KMS-11 (cell line): ENCODE measurements around the gene MYO18B.

ENCODE experiments used
- H2AFZ ChIP-seq: fragments of 200-600 bp; sonication (generic); 2 replicates; pipeline ENCODE4 v1.6.1; 2016; ENCODE audit warnings: antibody characterized with exemption, mixed run types, low read depth
- H3K27ac ChIP-seq: fragments of 200-600 bp; sonication (generic); 2 replicates; pipeline ENCODE4 v1.6.1; 2016; ENCODE audit warnings: mild to moderate bottlenecking, mixed run types
- H3K27me3 ChIP-seq: fragments of 200-600 bp; sonication (generic); 2 replicates; pipeline ENCODE4 v1.6.1; 2017; ENCODE audit warnings: mild to moderate bottlenecking, low read depth, mixed run types, moderate library complexity; ENCODE audit not compliant: insufficient read depth
- H3K36me3 ChIP-seq: fragments of 200-600 bp; sonication (generic); 2 replicates; pipeline ENCODE4 v1.6.1; 2017; ENCODE audit warnings: mild to moderate bottlenecking, mixed run types; ENCODE audit not compliant: insufficient read depth
- H3K4me1 ChIP-seq: fragments of 200-600 bp; sonication (generic); 2 replicates; pipeline ENCODE4 v1.6.1; 2016; ENCODE audit warnings: mild to moderate bottlenecking, low read depth, mixed run types; ENCODE audit not compliant: poor library complexity, severe bottlenecking
- H3K4me2 ChIP-seq: fragments of 200-600 bp; sonication (generic); 2 replicates; pipeline ENCODE4 v1.7.0; 2016; ENCODE audit warnings: mild to moderate bottlenecking, mixed run types
- H3K4me3 ChIP-seq: fragments of 200-600 bp; sonication (generic); IDR thresholded peaks from 2 replicates; pipeline ENCODE4 v1.6.1; 2017; ENCODE audit warnings: low read depth, low read length, mixed read lengths; ENCODE audit not compliant: insufficient read depth
- H3K79me2 ChIP-seq: fragments of 200-600 bp; sonication (generic); 2 replicates; pipeline ENCODE4 v1.6.1; 2016; ENCODE audit warnings: low read depth, mixed run types; ENCODE audit not compliant: insufficient read depth
- H3K9ac ChIP-seq: fragments of 200-600 bp; sonication (generic); 2 replicates; pipeline ENCODE4 v1.6.1; 2016; ENCODE audit warnings: mild to moderate bottlenecking, mixed run types
- H4K20me1 ChIP-seq: fragments of 200-600 bp; sonication (generic); 2 replicates; pipeline ENCODE4 v1.6.1; 2016; ENCODE audit warnings: mild to moderate bottlenecking, mixed run types; ENCODE audit not compliant: insufficient read depth
- TF ChIP-seq, protein P1 (sequence below): fragments of 200-600 bp; sonication (generic); conservative IDR thresholded peaks from 2 replicates; pipeline ENCODE4 v1.6.1; 2017; ENCODE audit warnings: low read depth, mild to moderate bottlenecking, antibody characterized with exemption, low read length, moderate library complexity, mixed read lengths

Gene MYO18B

GRCh38 chr22:25876871-25877270 lies 134.9 kb downstream of the MYO18B start:
- no peak overlapping the region for H2AFZ ChIP-seq
- H3K4me2 ChIP-seq, result no peak overlapping the region
- H3K9ac ChIP-seq, result no peak overlapping the region
- H3K4me3 ChIP-seq, result no peak overlapping the region
- no peaks in the 10 kb centered on the region for H4K20me1 ChIP-seq
- no peaks in the 10 kb centered on the region for H3K27me3 ChIP-seq
- no peaks in the 10 kb centered on the region for H3K4me1 ChIP-seq
- H3K27ac ChIP-seq, result no peak overlapping the region
- no peaks in the 10 kb centered on the region for H3K79me2 ChIP-seq
- H3K36me3 ChIP-seq, result no peaks in the 10 kb centered on the region
- TF ChIP-seq, protein P1, sequence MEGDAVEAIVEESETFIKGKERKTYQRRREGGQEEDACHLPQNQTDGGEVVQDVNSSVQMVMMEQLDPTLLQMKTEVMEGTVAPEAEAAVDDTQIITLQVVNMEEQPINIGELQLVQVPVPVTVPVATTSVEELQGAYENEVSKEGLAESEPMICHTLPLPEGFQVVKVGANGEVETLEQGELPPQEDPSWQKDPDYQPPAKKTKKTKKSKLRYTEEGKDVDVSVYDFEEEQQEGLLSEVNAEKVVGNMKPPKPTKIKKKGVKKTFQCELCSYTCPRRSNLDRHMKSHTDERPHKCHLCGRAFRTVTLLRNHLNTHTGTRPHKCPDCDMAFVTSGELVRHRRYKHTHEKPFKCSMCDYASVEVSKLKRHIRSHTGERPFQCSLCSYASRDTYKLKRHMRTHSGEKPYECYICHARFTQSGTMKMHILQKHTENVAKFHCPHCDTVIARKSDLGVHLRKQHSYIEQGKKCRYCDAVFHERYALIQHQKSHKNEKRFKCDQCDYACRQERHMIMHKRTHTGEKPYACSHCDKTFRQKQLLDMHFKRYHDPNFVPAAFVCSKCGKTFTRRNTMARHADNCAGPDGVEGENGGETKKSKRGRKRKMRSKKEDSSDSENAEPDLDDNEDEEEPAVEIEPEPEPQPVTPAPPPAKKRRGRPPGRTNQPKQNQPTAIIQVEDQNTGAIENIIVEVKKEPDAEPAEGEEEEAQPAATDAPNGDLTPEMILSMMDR, result no peak

DNA sequence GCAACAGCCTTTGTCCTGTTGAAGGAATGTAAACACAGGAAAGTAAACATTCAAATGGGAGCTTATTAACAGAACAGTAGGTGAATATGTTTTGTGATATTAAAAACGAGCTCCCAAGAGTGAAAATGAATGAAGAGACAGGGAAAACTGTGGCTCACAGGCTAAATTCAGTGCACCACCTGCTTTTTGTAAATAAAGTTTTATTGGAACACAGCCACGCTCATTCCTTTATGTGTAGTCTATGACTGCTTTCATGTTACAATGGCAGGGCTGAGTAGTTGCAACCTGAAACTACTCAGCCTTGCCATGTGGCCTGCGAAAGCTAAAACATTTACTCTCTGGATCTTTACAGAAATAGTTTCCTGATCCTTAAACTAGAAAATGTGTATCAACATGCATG lies 136.9 kb downstream of the MYO18B start:
- Histone ChIP-seq H3K9ac (no peak overlapping the region), H3K4me1 (no peaks in the 10 kb centered on the region), H4K20me1 (no peaks in the 10 kb centered on the region), H3K79me2 (no peaks in the 10 kb centered on the region), H3K4me3 (no peak overlapping the region), H2AFZ (no peak overlapping the region), H3K27ac (no peak overlapping the region), H3K27me3 (no peaks in the 10 kb centered on the region), H3K4me2 (no peak overlapping the region), H3K36me3 (no peaks in the 10 kb centered on the region)
- TF ChIP-seq, protein P1, result no peak

- TF ChIP-seq, protein P1, result no peak
- H3K4me1 ChIP-seq, result no peaks in the 10 kb centered on the region
- no peak overlapping the region for H3K9ac ChIP-seq
- no peak overlapping the region for H2AFZ ChIP-seq
- H3K4me3 ChIP-seq, result no peak overlapping the region
- no peaks in the 10 kb centered on the region for H3K36me3 ChIP-seq
- no peaks in the 10 kb centered on the region for H3K79me2 ChIP-seq
- no peak overlapping the region for H3K27ac ChIP-seq
- no peaks in the 10 kb centered on the region for H4K20me1 ChIP-seq
- H3K27me3 ChIP-seq, result no peaks in the 10 kb centered on the region
- no peak overlapping the region for H3K4me2 ChIP-seq
Measured at GRCh38 chr22:25880524-25880923, 138.5 kb downstream of the MYO18B start.

GRCh38 chr22:25881210-25881755 lies 139.3 kb downstream of the MYO18B start:
- H3K4me3 ChIP-seq, result no peak overlapping the region
- H3K79me2 ChIP-seq, result no peaks in the 10 kb centered on the region
- no peaks in the 10 kb centered on the region for H3K36me3 ChIP-seq
- no peak overlapping the region for H3K27ac ChIP-seq
- no peak overlapping the region for H3K4me2 ChIP-seq
- no peaks in the 10 kb centered on the region for H3K4me1 ChIP-seq
- H3K9ac ChIP-seq, result no peak overlapping the region
- no peak overlapping the region for H2AFZ ChIP-seq
- no peaks in the 10 kb centered on the region for H4K20me1 ChIP-seq
- H3K27me3 ChIP-seq, result no peaks in the 10 kb centered on the region
- TF ChIP-seq, protein P1, result no peak
